NB4 (cell line): ENCODE data around the gene GNA15.

Experiments
- POLR2A ChIP-seq: IDR thresholded peaks from 2 replicates; pipeline ENCODE4 v1.6.1; 2011; ENCODE audit warnings: mild to moderate bottlenecking; ENCODE audit not compliant: insufficient read length; ENCODE audit errors: extremely low read depth
- TF ChIP-seq, protein P1 (sequence below): IDR thresholded peaks from one replicate; pipeline ENCODE4 v1.5.1; 2012; ENCODE audit warnings: low read depth, low read length

DNA sequence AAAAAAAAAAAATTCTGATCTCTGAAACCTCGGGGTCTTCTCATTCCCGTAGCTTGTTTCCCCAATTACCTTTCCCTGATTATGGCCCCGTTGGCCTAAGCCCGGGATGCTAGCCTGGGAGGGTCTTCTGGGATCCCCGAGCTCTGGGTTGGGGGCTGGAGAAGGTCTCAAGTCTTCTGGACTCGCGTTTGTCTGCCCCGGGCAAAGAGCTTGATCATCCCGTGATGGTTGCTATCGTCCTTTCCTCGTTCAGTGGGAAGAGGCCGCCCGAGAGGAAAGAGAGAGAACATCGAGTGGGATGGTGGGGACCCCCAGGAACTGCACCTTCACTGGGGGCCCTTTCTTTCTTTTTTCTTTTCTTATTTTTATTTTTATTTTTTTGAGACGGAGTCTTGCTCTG lies 2.4 kb downstream of the GNA15 start:
- TF ChIP-seq POLR2A: no peak
- TF ChIP-seq, protein P1, sequence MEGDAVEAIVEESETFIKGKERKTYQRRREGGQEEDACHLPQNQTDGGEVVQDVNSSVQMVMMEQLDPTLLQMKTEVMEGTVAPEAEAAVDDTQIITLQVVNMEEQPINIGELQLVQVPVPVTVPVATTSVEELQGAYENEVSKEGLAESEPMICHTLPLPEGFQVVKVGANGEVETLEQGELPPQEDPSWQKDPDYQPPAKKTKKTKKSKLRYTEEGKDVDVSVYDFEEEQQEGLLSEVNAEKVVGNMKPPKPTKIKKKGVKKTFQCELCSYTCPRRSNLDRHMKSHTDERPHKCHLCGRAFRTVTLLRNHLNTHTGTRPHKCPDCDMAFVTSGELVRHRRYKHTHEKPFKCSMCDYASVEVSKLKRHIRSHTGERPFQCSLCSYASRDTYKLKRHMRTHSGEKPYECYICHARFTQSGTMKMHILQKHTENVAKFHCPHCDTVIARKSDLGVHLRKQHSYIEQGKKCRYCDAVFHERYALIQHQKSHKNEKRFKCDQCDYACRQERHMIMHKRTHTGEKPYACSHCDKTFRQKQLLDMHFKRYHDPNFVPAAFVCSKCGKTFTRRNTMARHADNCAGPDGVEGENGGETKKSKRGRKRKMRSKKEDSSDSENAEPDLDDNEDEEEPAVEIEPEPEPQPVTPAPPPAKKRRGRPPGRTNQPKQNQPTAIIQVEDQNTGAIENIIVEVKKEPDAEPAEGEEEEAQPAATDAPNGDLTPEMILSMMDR: no peak
